Hematopoietic multipotent progenitor cell treated with erythropoietin and hydrocortisone succinate and interleukin-3 and kit ligand, for 8 days (in vitro differentiated cells): ENCODE measurements around the gene PUS7L.
A peak's percentile ranks its signal among the peaks of the same experiment; 100 is the strongest.
"Not testable (repeated sequence)": the region's sequence is repeated elsewhere in the genome, so short reads cannot be mapped to it uniquely, and the experiment has no call there.

Source experiments
- DNase-seq: peaks from one replicate; pipeline ENCODE4 v3.0.0-alpha.2; 2015

PUS7L gene, protein sequence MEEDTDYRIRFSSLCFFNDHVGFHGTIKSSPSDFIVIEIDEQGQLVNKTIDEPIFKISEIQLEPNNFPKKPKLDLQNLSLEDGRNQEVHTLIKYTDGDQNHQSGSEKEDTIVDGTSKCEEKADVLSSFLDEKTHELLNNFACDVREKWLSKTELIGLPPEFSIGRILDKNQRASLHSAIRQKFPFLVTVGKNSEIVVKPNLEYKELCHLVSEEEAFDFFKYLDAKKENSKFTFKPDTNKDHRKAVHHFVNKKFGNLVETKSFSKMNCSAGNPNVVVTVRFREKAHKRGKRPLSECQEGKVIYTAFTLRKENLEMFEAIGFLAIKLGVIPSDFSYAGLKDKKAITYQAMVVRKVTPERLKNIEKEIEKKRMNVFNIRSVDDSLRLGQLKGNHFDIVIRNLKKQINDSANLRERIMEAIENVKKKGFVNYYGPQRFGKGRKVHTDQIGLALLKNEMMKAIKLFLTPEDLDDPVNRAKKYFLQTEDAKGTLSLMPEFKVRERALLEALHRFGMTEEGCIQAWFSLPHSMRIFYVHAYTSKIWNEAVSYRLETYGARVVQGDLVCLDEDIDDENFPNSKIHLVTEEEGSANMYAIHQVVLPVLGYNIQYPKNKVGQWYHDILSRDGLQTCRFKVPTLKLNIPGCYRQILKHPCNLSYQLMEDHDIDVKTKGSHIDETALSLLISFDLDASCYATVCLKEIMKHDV

DNA sequence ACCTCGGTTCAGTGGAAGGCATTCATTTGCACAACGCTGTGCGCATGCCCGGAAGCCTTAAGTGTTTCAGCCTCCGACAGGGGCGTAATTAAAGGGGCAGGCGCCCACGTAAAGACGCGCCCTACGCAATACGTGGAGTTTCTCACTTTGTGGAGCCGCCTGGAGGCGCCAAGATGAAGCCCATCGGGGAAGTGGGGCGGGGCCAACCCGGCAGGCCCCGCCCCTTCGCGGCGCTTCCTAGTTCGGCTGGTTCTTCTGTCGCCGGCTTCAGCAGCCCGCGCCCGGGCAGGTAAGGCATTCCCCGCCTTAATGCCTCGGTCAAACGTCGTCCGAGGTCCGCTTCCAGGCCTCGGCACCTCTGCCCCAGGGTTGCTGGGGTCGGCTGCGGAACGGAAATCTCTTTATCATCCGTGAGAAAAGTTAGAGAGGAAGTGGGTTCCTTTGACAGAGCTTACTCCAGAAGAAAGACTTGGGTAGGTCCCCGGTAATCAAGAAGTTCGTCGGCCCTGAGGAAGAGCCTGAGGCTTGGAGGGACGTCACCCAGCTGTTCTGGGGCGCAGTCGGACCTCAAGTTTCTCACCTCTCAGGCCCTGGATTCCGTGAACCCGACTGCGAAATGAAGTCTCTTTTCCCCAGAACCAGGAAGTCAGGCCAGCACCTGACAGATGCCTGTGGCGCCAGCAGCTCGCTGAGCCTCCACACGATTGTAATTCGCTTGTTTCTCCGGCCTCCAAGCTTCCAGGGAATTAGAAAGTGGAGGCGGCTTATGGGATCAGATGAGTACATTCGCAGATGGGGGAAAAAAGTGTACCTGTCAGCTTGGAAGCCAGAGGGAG is at the start of gene PUS7L, which contains the start of gene IRAK4:
Gene PUS7L, minus strand, starts transcription at position 63 of the 836 bp plus-strand sequence. CDS start 3,545 bp downstream, outside the sequence.
Gene IRAK4, plus strand, starts transcription at position 224 of the 836 bp plus-strand sequence. CDS start 9,161 bp downstream, outside the sequence.
- peak; percentile 99 for DNase-seq

DNA sequence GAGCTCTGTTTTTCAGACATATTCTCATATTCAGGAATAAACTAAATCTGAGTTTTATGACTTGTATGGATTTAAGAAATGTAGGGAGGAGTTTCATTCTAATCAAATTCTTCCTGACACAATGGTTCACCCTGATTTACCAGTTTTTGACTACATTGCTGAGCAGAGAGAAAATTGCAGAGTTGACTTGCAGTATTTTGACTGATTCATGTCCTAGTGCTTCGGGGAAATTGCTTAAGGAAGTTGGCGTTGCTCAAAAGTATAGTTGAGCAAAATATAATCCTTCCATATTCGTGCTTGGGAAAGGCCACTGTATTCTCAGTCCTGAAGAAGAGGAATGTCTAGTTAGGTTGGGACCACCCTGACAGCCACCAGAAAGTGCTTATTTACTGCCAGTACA is 48.8 kb upstream of the PUS7L start:
- no peak for DNase-seq

DNA sequence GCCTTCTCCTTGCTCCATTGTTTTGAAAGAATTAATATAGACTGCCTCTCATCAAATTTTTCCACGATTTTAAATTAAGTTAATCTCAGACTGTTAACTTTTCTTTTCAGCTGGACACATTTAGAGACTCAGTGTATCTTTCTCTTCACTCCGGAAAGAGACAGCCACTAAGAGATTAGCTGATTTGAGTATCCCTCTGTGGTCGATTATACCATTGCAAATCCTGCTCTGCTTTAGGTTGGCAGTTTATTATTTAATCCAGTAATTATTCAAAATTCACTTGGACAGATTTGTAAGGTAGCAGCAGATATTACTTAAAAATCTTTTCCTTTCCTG is 48.1 kb upstream of the PUS7L start:
- no peak for DNase-seq

DNA sequence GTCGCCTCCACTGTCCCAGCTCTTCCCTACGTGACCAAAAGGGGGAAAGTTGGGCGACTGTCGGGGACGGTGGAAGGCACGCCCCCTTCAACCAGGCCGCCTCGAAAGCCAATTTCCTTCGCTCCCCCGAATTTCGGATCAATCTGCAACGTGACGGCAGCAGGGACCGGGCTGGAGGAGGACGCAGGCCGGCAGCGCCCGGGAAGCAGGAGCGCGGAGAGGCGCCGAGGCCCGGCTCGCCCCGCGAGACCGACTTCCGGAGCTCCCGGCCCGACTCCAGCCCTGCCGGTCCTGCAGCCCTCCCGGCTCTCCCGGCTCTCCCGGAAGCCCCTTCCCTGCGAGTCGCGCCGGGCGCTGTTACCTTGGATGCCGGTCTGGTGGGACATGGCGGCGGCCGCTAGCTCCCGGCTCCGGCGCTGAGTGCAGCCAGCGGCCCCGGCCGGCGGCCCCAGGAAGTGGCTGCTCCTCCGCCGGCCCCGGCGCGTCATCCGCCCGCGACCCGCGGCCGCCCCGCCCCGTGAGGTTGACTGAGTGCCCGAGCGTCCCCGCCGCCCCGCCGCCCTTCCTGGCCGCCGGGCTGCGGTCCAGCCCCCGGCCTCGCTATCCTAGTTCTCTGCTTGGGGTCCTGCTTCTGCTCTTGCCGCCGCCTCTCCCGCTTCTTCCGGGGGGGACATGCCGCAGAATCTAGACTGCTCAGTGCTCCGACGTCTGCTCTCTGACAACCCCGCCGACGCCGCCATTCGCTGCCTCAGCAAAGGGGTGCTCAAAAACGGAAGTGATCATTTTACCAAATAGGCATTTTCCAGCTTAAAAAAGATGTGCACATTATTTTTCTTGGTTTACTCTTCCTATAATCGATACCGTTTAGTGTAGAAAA is 47.5 kb upstream of the PUS7L start, which contains the start of gene TWF1:
Gene TWF1, minus strand, starts transcription at position 458 of the 877 bp plus-strand sequence. Its CDS starts 72 bp downstream, at position 386.
- DNase-seq: peak; percentile 80

DNA sequence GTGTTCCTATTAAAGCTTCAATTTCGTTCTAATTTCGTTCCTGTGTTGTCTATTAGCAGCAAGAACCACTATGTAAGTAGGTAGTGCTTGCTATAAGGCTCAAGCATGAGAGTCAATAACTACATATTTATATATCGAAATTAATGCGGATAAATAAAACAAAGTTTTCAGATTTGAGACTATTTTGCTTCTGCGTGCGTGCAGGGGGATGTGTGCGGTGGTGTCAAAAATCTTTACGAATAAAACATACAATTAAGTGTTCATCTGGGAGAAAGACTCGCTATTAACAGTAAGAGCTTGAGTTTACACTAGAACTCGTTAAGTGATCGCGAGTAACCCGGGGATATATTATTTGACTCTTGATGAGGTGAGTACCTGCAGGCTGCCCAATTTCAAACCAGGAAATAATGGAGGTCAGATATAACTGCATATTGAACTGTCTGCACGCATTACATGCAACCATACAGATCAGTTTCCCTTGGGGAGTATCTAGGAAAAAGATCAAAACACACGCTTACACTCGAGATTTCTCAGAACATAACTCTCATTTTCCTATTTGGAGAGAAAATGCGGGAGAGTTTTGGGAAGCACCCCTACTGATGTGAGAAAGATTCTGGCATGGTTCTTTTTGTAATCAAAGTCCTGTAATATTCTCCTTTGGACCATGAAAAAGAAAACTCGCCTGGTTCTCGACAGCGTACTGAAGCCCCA is 46.7 kb upstream of the PUS7L start:
- DNase-seq: peak; percentile 41

DNA sequence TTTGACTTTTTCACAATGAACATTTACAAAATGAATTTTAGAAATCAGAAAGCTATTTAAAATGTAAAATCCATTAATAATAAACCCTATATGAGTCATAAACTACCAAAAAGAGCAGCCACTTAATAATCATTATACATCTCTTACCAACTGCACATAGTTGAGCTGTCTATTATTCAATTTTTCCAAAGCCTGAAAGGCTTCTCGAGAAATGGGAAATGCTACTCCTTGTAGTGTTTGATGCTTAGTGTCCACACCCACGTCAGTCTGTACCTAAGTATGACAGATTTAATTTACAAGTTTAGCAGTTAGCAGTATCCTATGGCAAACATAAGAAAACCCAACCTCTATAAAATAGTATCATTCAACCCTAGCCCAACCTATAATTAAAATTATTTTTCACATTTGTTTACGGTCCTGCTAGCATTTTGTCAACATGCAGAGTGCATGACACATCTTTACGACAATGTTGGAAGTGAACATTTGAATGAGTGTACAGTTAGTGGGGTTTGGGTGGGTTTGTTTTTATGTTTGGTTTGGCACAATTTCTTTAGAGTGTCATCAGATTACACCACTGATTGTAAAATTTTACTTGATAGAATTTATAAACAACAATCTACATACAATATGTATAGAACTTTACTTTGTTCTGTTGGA is 39.1 kb upstream of the PUS7L start:
- no peak for DNase-seq

DNA sequence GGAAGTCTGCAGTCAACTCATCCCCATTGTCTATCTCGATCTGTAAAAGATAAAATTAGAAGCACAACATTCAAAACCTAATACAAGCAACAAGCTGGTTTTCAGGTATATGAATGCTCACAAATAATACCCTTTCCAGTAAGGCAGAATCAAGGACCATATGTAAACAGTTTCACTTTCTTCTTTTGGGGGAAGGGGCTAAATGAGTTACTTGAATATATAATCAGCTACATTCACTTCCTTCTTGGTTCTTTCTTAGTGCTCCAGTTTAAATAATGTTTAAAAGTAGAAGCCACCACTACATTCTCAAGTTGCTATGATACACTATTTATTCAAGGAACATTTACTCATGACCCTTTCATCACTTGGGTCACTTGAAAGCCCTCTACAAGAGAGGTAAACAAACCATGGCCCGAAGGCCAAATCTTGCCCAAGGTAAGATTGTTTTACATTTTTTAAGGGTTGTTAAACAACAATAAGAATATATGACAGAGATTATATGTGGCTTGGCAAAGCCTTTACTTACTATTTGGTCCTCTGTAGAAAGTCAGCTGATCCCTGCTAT is 37.2 kb upstream of the PUS7L start:
- no peak for DNase-seq

DNA sequence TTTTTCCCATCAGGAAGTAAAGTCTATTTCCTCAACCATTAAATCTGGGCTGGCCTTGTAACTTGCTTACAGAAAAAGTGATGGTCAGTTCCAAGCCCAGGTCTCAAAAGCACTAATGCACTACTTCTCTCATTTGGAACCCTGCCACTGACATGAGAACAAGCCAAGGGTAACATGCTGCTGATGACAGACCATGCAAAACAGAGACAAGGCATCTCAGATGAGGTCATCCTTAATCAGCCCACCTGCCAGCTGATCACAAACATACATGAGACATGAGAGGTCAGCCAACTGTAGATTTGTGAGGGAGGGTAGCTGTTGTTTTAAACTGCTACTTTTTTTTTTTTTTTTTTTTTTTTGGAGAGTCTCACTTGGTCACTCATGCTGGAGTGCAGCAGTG is 31.4 kb upstream of the PUS7L start:
- DNase-seq: no peak

DNA sequence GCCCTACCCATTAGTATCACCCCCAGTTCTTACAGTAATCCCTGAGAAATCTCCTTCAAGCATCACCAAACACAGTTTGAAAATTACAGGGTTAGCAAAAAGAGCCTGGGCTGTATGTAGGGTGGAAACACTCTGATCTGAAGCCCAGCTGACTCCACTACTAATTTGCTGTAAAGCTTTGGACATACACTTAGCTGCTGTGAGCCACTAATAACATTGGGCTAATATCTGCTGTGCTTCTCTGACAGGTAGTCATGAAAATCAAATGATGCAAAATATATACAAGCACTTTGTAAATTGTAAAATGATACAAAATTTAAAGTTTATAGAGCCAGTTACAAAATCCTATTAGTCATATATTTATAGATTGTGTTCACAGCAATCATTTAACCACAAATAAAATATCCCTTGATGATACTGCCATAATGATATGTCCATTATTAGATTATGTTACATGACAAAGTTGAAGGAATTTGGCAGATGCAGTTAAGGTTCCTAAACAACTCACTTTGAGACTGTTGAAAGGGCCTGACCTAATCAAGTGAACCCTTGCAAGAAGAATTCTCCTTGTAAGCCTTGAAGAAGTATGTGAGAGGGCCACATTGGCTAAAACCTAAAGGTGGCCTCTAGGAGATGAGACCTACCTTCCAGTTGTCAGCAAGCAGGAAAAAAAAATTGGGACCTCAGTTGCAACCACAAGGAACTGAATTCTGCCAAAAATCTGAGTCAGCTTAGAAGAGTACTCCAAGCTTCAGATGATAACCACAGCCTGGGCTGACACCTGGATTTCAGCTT is 28.5 kb upstream of the PUS7L start:
- DNase-seq: no peak

DNA sequence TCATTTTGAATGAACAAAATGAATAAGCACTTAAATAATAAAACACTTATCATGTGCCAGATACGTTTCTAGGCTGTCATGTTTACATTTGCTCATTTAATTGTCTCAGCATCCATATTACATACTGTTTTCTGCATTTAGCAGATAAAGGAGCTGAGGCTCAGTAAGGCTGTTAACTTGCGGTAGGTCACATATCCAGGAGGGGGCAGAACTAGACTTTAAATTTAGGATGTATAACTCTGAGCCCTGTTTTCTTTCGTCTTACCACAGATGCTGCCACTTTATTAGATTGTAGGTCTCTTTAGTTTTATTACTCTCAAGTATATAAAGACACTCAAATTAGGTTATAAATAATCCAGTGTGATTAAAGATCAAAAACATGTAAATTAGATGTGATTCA is 17.9 kb upstream of the PUS7L start:
- DNase-seq: peak; percentile 66

DNA sequence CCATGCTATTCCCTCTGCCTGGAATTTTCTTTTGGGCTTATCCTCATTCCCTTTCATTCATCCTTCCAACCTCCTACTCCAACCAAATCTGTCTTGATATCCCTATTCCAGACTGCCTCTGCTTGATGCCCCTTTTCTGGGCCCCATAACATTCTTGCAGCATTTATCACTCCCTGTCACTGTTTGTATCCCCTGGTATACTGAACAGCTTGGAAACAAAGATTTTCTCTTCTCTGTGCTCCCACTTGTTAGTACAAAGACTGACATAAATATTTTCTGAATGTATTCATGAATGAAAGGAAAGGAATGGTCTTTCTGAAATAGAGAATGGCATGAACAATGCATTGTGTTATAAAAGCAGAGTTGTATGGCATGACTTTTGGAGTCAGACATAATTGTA is 7.7 kb upstream of the PUS7L start:
- DNase-seq: no peak

DNA sequence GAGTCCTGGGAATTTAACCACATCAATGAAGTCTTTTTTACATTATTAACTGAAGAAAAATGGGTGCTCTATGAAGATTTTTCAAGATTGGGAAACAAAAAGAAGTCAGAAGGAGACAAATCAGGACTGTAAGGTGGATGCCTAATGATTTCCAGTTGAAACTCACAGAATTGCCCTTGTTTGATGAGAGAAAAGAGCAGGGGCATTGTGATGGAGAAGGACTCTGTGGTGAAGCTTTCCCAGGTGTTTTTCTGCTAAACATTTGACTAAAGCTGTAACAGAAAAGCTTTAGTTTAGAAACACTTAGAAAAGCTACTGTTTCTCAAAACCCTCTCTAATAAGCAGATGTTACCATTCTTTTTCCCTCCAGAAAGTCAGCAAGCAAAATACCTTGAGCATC is 5.9 kb upstream of the PUS7L start:
- no peak for DNase-seq

DNA sequence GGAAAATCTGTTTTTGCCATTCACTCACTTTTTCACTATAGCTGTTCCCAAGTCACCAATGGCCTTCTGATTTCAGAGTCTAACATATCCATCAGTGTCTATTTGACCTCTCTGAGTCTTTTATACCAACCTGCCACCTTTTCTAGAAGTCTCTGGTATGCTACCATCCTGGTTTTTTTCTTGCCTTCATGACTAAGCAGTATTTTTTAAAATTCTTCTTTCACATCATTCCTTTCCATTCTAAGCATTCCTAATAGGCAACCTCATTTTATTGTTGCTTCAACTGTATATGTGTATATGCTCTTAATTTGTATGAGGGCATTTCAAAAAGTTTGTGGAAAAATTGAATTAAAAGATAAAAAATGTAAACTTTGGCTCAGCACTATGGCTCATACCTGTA is 5.2 kb upstream of the PUS7L start:
- no peak for DNase-seq

DNA sequence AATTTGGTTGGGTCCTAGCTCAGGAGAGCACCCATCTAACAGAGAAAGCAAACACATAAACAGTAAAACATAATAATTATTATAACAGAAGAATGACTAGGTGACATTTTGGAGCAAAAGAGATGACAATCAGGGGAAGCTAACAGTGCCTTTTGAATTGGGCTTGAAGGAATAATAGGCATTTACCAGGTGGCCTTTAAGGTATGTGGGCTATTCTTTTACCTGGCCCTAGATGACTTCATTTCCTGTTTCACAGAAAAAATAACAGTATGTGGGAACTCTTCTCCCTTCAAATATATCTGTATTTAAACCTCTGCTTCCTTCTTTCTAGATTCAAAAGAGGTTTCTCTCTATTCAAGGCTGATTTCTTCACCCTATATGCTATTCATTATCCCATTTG is 4.0 kb upstream of the PUS7L start:
- no peak for DNase-seq

DNA sequence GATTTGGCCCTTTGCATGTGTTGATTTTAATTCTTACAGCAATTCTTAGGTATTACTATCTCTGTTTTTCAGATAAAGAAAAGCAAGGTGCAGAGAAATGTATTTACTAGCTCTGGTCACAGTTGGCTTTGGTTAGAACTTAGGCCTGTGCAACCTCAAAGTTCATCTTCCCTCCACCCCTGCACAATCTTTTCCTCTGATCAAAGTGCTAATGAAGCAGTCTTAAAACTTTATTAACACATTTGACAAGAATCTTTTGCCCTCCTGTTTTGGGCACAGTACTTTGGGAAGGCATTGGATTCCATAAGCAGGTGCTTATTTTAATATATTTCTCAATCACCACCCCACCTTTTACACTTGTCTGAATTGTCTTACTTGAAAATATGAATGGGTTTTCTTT is 2.9 kb upstream of the PUS7L start:
- peak; percentile 25 for DNase-seq

DNA sequence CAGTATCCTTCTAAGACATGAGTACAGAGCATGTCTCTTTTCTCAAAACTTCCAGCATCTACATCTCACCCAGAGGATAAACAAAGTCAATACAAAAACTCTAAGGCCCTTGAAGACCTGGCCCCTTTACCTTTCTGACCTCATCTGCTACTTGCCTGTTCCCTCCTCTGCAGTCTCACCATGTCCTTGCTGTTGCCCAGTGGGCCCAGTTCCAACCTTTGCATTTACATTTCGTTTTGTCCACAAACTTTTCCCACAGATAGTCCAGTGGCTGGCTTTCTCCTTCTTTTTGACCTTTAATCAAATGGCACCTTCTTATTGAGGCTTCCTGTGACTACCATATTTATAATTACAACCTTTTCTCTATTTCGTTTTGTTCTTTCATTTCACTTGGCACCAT is 1.8 kb upstream of the PUS7L start:
- DNase-seq: peak; percentile 9

DNA sequence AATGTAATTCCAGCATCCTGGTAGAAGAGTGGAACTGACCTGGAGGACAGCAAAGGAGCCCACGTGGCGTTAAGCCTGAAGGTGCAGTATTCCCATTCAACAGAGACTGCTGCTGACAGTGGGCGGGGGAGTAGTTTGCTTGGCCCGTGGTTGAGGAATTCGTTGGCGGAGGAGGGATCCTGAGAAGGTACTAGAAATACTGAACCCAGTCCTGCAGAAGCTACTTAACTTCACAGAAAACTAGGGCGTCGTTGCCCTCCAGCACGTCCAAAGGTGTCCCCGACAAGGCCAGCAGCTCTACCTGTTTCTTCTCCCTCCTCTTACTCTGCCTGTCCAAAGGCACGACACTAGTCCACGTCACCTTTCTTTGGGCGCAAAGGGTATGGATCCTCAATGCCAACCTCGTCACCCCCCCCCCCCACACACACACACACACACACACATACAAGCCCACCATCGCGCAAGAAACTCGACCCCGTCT is 303 bp downstream of the PUS7L start:
- peak; percentile 50 for DNase-seq

DNA sequence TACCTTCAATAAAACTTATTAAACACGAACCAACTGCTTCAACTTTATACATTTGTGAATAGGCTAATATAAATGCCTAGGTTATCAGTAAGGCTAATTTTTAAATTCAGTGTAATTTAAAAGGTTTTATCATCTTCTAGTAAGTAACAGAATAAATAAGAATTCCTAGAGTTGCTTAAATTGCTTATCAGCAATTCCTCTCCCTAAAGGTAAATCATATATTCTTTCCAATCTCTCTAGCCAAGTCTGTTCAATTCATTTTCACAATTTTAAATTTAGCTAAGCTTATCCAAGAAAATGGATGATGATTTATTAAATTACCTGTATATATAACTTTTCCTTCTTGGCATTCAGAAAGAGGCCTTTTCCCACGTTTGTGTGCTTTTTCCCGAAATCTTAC is 4.6 kb downstream of the PUS7L start:
- DNase-seq: no peak

DNA sequence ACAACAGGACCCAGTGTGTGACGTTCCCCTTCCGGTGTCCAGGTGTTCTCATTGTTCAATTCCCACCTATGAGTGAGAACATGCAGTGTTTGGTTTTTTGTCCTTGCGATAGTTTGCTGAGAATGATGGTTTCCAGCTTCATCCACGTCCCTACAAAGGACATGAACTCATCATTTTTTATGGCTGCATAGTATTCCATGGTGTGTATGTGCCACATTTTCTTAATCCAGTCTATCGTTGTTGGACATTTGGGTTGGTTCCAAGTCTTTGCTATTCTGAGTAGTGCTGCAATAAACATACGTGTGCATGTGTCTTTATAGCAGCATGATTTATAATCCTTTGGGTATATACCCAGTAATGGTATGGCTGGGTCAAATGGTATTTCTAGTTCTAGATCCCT is 7.2 kb downstream of the PUS7L start:
- DNase-seq: not testable (repeated sequence)

DNA sequence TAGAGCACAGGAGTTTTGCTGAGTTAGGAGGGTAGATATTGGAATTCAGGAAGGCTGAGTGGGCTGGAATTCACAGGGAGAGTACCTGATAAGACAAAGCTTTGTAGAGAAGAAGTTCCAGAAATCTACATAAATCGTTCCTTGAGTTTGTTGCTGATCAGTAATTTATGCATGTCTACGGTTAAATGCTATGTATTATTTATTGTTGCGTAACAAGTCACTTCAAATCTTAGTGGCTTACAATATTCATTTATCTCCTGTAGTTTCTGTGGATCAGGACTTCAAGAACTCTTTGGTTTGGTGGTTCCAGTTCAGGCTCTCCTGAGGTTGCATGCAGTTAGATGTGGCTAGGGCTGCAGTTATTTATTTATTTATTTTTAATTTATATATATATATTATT is 7.8 kb downstream of the PUS7L start:
- DNase-seq: no peak
